Neuronal stem cell (in vitro differentiated cells): Measurements from ENCODE around the gene CASP6.

Source experiments
- DNase-seq: peaks from one replicate; pipeline ENCODE4 v3.0.0-alpha.2; 2013; ENCODE audit warnings: low spot score
- H2AFZ ChIP-seq: one replicate; pipeline ENCODE4 v1.6.1; 2013; ENCODE audit warnings: mild to moderate bottlenecking, low read length, inconsistent platforms
- H2AK5ac ChIP-seq: 2 replicates; pipeline ENCODE4 v1.6.1; 2013; ENCODE audit warnings: low read depth, mild to moderate bottlenecking, inconsistent platforms, low read length, moderate library complexity, mixed read lengths
- H2BK120ac ChIP-seq: 2 replicates; pipeline ENCODE4 v1.6.1; 2013; ENCODE audit warnings: low read depth, mild to moderate bottlenecking, inconsistent platforms, low read length, moderate library complexity, mixed read lengths
- H2BK12ac ChIP-seq: one replicate; pipeline ENCODE4 v1.6.1; 2013; ENCODE audit warnings: low read length, inconsistent platforms
- H2BK15ac ChIP-seq: 2 replicates; pipeline ENCODE4 v1.6.1; 2013; ENCODE audit warnings: mild to moderate bottlenecking, low read length, inconsistent platforms, mixed read lengths
- H2BK5ac ChIP-seq: one replicate; pipeline ENCODE4 v1.6.1; 2013; ENCODE audit warnings: inconsistent platforms, mild to moderate bottlenecking, low read length, moderate library complexity
- H3K14ac ChIP-seq: one replicate; pipeline ENCODE4 v1.6.1; 2013; ENCODE audit warnings: low read length, inconsistent platforms
- H3K18ac ChIP-seq: 2 replicates; pipeline ENCODE4 v1.6.1; 2013; ENCODE audit warnings: low read length, inconsistent platforms
- H3K23ac ChIP-seq: 2 replicates; pipeline ENCODE4 v1.6.1; 2013; ENCODE audit warnings: low read depth, mild to moderate bottlenecking, mixed read lengths, low read length, inconsistent platforms; ENCODE audit not compliant: poor library complexity
- H3K27ac ChIP-seq: replicated peaks from 3 replicates; pipeline ENCODE4 v1.5.1; 2013; ENCODE audit warnings: low read length, inconsistent platforms
- H3K27me3 ChIP-seq, 3 experiments: 2 replicates each; pipeline ENCODE4 v1.6.1; 2013; ENCODE audit warnings: low read length in 3 of 3, mild to moderate bottlenecking in 2 of 3, inconsistent platforms in 1 of 3, low read depth in 1 of 3, mixed read lengths in 1 of 3, moderate library complexity in 1 of 3; ENCODE audit not compliant: control insufficient read depth in 3 of 3, insufficient read depth in 3 of 3
- H3K36me3 ChIP-seq, 2 donors: replicated peaks in 1 of 2; 2 replicates each; pipeline ENCODE4 v1.6.1; 2013; ENCODE audit warnings: low read length in 2 of 2; ENCODE audit not compliant: control insufficient read depth in 2 of 2, insufficient read depth in 2 of 2
- H3K4ac ChIP-seq: 2 replicates; pipeline ENCODE4 v1.6.1; 2013; ENCODE audit warnings: inconsistent platforms, mild to moderate bottlenecking, low read length, moderate library complexity
- H3K4me1 ChIP-seq, 2 donors: 1 replicate in 1 of 2; 2 replicates in 1 of 2; pipeline ENCODE4 v1.6.1; 2013; ENCODE audit warnings: low read length in 2 of 2, low read depth in 1 of 2; ENCODE audit not compliant: control insufficient read depth in 2 of 2, insufficient read depth in 1 of 2
- H3K4me2 ChIP-seq: one replicate; pipeline ENCODE4 v1.6.1; 2013; ENCODE audit warnings: mild to moderate bottlenecking, low read length, inconsistent platforms; ENCODE audit not compliant: insufficient read depth, poor library complexity, severe bottlenecking
- H3K4me3 ChIP-seq, 2 donors: 2 replicates each; pipeline ENCODE4 v1.5.1; 2013; ENCODE audit warnings: low read length in 2 of 2, mild to moderate bottlenecking in 2 of 2, inconsistent platforms in 1 of 2, moderate library complexity in 1 of 2
- H3K79me1 ChIP-seq: one replicate; pipeline ENCODE4 v1.6.1; 2013; ENCODE audit warnings: low read depth, mild to moderate bottlenecking, inconsistent platforms, low read length, moderate library complexity
- H3K9ac ChIP-seq: one replicate; pipeline ENCODE4 v1.6.1; 2013; ENCODE audit warnings: mild to moderate bottlenecking, low read depth, low read length, inconsistent platforms; ENCODE audit not compliant: poor library complexity
- H3K9me3 ChIP-seq, 2 donors: replicated peaks in 1 of 2; 2 replicates each; pipeline versions ENCODE3 to v1.6.1; 2013; ENCODE audit warnings: low read length in 2 of 2, mild to moderate bottlenecking in 2 of 2, inconsistent platforms in 1 of 2, low read depth in 1 of 2, mixed read lengths in 1 of 2, moderate library complexity in 1 of 2; ENCODE audit not compliant: control insufficient read depth in 2 of 2, insufficient read depth in 1 of 2
- H4K8ac ChIP-seq: one replicate; pipeline ENCODE4 v1.6.1; 2013; ENCODE audit warnings: low read depth, mild to moderate bottlenecking, inconsistent platforms, low read length, moderate library complexity
- H4K91ac ChIP-seq: one replicate; pipeline ENCODE4 v1.6.1; 2013; ENCODE audit warnings: low read length, low read depth, mild to moderate bottlenecking, inconsistent platforms; ENCODE audit not compliant: poor library complexity
- WGBS, 2 donors: extraction: QIAGEN DNeasy Blood & Tissue Kit; methylation state at CpG; one replicate each; pipeline ENCODE4 v1.1.7; 2013; ENCODE audit warnings: missing lambda C conversion rate in 2 of 2, mixed read lengths in 1 of 2; ENCODE audit not compliant: insufficient read length in 2 of 2, insufficient replicate concordance in 1 of 2; ENCODE audit errors: extremely low coverage in 2 of 2; 5-methylcytosine and 5-hydroxymethylcytosine counted together

The CASP6 gene

GRCh38 chr4:109708435-109708834, 5.2 kb upstream of the CASP6 start:
- Histone ChIP-seq H3K14ac (no peak overlapping the region), H3K4me3 (no peak overlapping the region), H3K36me3 (peaks cover 3 to 9% of the 10 kb centered on the region in 2 donors), H3K79me1 (no peaks in the 10 kb centered on the region), H2AFZ (no peak overlapping the region), H3K27me3 (no peaks in the 10 kb centered on the region), H2AK5ac (no peak overlapping the region), H3K4ac (no peak overlapping the region), H2BK15ac (no peak overlapping the region), H2BK120ac (no peak overlapping the region), H3K9me3 (no peaks in the 10 kb centered on the region), H3K27ac (no peak overlapping the region), H3K23ac (no peak overlapping the region), H3K4me1 (peaks cover 2 to 5% of the 10 kb centered on the region in 2 donors), H4K91ac (no peak overlapping the region), H3K4me2 (no peak overlapping the region), H4K8ac (no peak overlapping the region), H3K18ac (no peak overlapping the region), H3K9ac (no peak overlapping the region), H2BK5ac (no peak overlapping the region), H2BK12ac (no peak overlapping the region)
- no peak for DNase-seq
- no CpG with 5 or more reads among the region's 2 CpGs for WGBS, 2 donors

GRCh38 chr4:109703664-109704361, 568 bp upstream of the CASP6 start:
- Histone ChIP-seq H2BK12ac (no peak overlapping the region), H3K4me3 (peak overlapping the region; percentile 87 to 94), H3K9ac (peak overlapping the region; percentile 65), H3K79me1 (no peaks in the 10 kb centered on the region), H3K4ac (no peak overlapping the region), H3K36me3 (peaks cover 4 to 16% of the 10 kb centered on the region in 2 donors), H3K18ac (peak overlapping the region; percentile 99), H4K91ac (no peak overlapping the region), H3K4me1 (peaks cover 9 to 14% of the 10 kb centered on the region in 2 donors), H3K9me3 (no peaks in the 10 kb centered on the region), H3K23ac (no peak overlapping the region), H2AFZ (peak overlapping the region; percentile 99), H3K14ac (no peak overlapping the region), H2BK120ac (peak overlapping the region; percentile 24), H4K8ac (no peak overlapping the region), H3K4me2 (peak overlapping the region; percentile 78), H3K27me3 (no peaks in the 10 kb centered on the region), H2BK15ac (peak overlapping the region; percentile 79), H2BK5ac (no peak overlapping the region), H3K27ac (no peak overlapping the region), H2AK5ac (no peak overlapping the region)
- no CpG with 5 or more reads among the region's 11 CpGs for WGBS, 2 donors
- no peak for DNase-seq

GRCh38 chr4:109701566-109702410, 1.5 kb downstream of the CASP6 start:
- H3K36me3 ChIP-seq = peaks cover 10 to 35% of the 10 kb centered on the region in 2 donors
- peak overlapping the region; percentile 50 for H3K4me2 ChIP-seq
- peak overlapping the region in 1 of 2 donors; percentile 87 for H3K4me3 ChIP-seq
- H4K91ac ChIP-seq = no peak overlapping the region
- H2BK120ac ChIP-seq = no peak overlapping the region
- H3K27ac ChIP-seq = no peak overlapping the region
- H2BK15ac ChIP-seq = no peak overlapping the region
- H3K4ac ChIP-seq = no peak overlapping the region
- H2BK5ac ChIP-seq = no peak overlapping the region
- no peak overlapping the region for H3K9ac ChIP-seq
- no peaks in the 10 kb centered on the region for H3K9me3 ChIP-seq
- no peak overlapping the region for H3K23ac ChIP-seq
- WGBS, 2 donors = no CpG with 5 or more reads among the region's 21 CpGs
- peak overlapping the region; percentile 99 for H2AFZ ChIP-seq
- H3K79me1 ChIP-seq = no peaks in the 10 kb centered on the region
- H2AK5ac ChIP-seq = peak overlapping the region; percentile 11
- no peak for DNase-seq
- no peak overlapping the region for H2BK12ac ChIP-seq
- no peaks in the 10 kb centered on the region for H3K27me3 ChIP-seq
- H3K4me1 ChIP-seq = peaks cover 9 to 14% of the 10 kb centered on the region in 2 donors
- peak overlapping the region; percentile 18 for H3K18ac ChIP-seq
- H3K14ac ChIP-seq = no peak overlapping the region
- no peak overlapping the region for H4K8ac ChIP-seq
